ENCODE data around the gene RBM14.
"Not testable (repeated sequence)": the region's sequence is repeated elsewhere in the genome, so short reads cannot be mapped to it uniquely, and the experiment has no call there.

RBM14 gene

GRCh38 chr11:66598993-66599392, 17.4 kb upstream of the RBM14 start:
- DNase-seq, result no peak

DNA sequence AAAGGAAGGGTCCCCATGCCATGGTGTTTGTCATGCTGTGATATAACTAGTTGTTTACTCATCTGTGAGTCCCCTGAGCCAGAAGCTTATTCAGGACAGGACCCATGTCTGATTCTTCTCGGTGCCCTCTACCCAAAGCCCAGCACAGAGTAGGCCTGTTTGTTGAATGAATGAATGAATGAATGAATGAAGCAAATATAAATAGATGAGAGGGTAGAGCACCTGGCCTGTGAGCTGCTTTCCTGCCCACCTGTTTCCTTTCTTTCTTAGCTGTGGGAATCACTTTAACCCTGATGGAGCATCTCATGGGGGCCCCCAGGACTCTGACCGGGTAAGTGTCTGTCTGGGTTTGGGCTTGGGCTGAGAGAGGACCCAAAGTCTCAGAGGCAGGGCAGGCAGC, 16.2 kb upstream of the RBM14 start:
- DNase-seq, result no peak

DNA sequence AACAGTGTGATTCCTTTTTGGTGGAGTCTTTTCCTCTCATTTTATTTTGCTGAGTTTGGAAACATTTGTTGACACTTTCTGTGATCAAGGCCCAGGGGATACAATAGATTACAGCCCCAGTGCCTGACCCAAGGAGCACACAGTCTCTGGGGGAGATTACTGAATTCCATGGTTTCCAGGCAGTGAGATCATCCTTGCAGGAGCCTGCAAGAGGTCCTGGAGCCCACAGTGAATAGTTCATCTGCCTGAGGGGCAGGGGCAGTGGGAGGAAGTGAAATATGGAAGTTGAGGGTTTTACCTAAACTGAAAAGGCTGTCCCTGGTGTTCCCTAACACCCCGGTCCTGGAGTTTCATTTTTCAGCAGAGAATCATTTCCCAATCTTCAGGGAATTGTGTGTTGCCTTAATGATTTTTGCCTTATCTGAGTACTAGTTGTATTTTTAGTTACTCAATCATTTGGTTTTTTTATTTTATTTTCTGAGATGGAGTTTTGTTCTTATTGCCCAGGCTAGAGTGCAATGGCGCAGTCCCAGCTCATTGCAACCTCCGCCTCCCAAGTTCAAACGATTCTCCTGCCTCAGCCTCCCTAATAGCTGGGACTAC, 15.7 kb upstream of the RBM14 start:
- DNase-seq, result no peak

DNA sequence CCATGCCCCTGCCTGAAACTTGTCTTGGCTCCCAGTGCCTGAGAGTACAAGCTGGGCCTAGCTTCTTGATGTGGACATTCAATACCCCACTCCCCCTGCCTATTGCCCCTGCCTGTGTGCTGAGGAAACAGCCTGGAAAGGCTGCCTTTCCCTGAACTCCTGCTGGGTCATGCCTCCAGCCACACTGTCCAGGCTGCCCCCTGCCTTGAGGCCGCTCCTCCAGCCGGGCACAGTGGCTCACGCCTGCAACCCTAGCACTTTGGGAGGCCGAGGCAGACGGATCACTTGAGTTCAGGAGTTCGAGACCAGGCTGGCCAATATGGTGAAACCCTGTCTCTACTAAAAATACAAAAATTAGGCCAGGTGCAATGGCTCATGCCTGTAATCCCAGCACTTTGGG, 13.4 kb upstream of the RBM14 start:
- DNase-seq, result no peak

DNA sequence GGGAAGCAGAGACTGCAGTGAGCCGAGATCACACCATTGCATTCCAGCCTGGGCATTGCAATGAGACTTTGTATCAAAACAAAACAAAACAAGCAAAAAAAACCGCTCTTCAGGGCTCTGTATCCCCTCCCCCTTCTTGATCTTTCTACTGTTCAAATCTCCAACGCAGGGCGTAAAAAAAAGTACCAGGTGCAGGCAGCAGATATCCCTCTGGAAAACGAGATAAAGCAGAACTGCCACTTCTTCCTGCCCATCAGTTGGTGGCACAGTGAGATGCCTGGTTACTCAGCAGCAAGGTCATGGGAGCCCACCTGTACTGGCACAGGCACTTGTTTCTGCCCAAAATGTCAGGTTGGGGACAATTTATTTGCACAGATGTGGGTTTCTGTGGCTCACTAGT, 12.3 kb upstream of the RBM14 start:
- DNase-seq, result no peak

- DNase-seq, result not testable (repeated sequence)
Observed at GRCh38 chr11:66606608-66607007, 9.8 kb upstream of the RBM14 start.

GRCh38 chr11:66607126-66607834, 9.2 kb upstream of the RBM14 start:
- no peak for DNase-seq

GRCh38 chr11:66609721-66610617, 6.5 kb upstream of the RBM14 start:
- DNase-seq, result no peak

- DNase-seq, result no peak
Observed at GRCh38 chr11:66612458-66612857, 4.0 kb upstream of the RBM14 start.

- no peak for DNase-seq
Observed at GRCh38 chr11:66614073-66614472, 2.4 kb upstream of the RBM14 start.

- no peak for DNase-seq
Observed at GRCh38 chr11:66617155-66617834, 865 bp downstream of the RBM14 start.

DNA sequence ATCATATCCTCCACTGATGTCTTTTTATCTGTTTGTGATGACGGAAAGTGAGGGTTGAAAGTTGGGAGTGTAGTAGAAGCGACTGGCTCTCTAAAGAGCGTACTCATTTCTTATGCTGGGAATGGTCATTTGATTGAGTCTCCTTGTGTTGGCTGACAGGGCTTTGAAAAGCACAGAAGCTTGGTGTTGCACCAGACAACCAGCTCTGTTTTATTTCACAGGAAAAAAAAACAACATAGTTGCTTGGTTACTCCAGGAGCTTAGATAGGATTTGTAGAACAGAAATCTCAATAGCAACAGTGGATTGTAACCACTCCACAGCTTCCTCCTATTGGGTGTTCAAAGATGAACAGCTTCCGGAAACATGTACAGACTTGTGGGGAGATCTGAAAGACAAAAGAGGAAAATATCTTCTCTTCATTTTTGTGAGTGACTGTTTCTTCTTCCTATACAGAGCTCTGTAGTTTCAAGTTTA, 2.7 kb downstream of the RBM14 start:
- no peak for DNase-seq

DNA sequence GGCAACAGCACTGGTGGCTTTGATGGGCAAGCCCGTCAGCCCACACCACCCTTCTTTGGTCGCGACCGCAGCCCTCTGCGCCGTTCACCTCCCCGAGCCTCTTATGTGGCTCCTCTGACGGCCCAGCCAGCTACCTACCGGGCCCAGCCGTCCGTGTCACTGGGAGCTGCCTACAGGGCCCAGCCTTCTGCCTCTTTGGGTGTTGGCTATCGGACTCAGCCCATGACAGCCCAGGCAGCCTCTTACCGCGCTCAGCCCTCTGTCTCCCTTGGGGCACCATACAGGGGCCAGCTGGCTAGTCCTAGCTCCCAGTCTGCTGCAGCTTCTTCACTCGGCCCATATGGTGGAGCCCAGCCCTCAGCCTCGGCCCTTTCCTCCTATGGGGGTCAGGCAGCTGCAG, 8.0 kb downstream of the RBM14 start:
- no peak for DNase-seq

DNA sequence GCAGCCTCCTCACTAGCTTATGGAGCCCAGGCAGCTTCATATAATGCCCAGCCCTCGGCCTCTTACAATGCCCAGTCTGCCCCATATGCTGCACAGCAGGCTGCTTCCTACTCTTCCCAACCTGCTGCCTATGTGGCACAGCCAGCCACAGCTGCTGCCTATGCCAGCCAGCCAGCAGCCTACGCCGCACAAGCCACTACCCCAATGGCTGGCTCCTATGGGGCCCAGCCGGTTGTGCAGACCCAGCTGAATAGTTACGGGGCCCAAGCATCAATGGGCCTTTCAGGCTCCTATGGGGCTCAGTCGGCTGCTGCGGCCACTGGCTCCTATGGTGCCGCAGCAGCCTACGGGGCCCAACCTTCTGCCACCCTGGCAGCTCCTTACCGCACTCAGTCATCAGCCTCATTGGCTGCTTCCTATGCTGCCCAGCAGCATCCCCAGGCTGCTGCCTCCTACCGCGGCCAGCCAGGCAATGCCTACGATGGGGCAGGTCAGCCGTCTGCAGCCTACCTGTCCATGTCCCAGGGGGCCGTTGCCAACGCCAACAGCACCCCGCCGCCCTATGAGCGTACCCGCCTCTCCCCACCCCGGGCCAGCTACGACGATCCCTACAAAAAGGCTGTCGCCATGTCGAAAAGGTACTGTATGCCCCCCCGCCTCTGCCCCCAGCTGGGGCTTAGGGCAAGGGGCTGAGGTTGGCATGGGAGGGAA, 8.8 kb downstream of the RBM14 start:
- no peak for DNase-seq

- no peak for DNase-seq
Observed at GRCh38 chr11:66625752-66626149, 9.3 kb downstream of the RBM14 start.

DNA sequence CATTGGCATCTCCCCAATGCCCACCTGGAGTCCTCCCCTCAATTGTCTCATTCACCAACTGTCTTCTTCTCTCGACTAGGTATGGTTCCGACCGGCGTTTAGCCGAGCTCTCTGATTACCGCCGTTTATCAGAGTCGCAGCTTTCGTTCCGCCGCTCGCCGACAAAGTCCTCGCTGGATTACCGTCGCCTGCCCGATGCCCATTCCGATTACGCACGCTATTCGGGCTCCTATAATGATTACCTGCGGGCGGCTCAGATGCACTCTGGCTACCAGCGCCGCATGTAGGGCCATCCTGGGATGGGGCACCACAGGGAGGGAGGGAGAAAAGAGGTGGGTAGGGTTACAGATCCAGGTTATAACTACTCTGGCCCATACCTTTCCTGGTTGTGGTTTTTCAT, 10.0 kb downstream of the RBM14 start:
- DNase-seq, result no peak

DNA sequence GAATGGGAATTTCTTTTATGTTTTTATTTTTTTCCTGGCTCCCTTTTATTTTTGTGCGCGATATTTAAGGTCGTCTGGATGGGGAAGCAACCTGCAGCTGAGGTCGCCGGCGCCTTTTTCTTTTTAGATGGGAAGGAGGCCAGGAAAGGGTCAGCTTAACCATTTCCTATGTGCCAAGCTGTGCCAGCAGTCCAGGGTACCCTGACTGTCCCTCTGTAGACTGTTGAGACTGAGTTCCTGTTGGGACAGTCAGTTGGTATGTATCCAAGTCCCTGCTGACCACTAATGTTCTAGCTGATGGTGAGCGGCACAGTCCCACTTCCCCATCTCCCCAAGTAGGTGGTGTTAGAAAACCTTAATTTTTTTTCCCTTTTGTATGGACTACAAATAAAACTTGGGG, 10.5 kb downstream of the RBM14 start:
- DNase-seq, result no peak

GRCh38 chr11:66628061-66628603, 11.7 kb downstream of the RBM14 start:
- DNase-seq, result no peak

- DNase-seq, result no peak
Observed at GRCh38 chr11:66629356-66629755, 12.9 kb downstream of the RBM14 start.

GRCh38 chr11:66631883-66632282, 15.5 kb downstream of the RBM14 start:
- no peak for DNase-seq

DNA sequence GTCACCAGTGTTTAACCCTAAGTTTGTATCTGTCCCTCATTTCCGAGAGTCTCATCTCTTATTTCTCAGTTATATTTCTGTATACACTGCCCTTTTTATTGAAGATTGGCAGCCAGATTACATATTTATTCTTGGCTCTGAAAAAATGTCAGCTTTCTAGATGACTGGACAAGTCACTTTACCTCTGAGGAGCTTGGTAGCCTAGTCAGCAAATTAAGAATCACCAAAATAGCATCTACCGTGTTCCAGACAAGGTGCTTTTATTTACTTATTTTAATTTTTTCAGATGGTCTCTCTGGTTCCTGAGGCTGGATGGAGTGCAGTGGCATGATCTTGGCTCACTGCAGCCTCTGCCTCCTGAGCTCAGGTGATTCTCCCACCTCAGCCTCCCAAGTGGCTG, 16.5 kb downstream of the RBM14 start:
- no peak for DNase-seq

GRCh38 chr11:66636411-66636810, 20.0 kb downstream of the RBM14 start:
- DNase-seq, result no peak

All from retina (tissue), 1 donor.